ENCODE data around the gene CD44. TPM values are rescaled to one million over a fixed set of nuclear protein-coding genes. Genes with fewer than 3 reads are reported as not detected.

The CD44 gene
- total and polyA plus RNA-seq, 2 donors: 51.1 to 78.7 TPM

GRCh38 chr11:35141571-35141971 is 2.6 kb downstream of the CD44 start:
- H3K4me3 ChIP-seq (ENCODE audit: low read length in 2 of 2): peak overlapping the region; percentile 57 to 80
- H3K9me3 ChIP-seq (ENCODE audit: control insufficient read depth in 2 of 2, insufficient read depth in 1 of 2, low read length in 1 of 2): peaks cover 0 to 4% of the 10 kb centered on the region in 2 donors
- WGBS: 47% methylated on average over 9 of the region's 9 CpGs
- H3K27me3 ChIP-seq (ENCODE audit: control insufficient read depth in 2 of 2, insufficient read depth in 1 of 2, low read length in 1 of 2): peaks cover 0 to 8% of the 10 kb centered on the region in 2 donors
- H3K36me3 ChIP-seq (ENCODE audit: control insufficient read depth in 2 of 2, insufficient read depth in 2 of 2, low read length in 1 of 2): no peaks in the 10 kb centered on the region
- H3K4me1 ChIP-seq (ENCODE audit: control insufficient read depth in 2 of 2, insufficient read depth in 2 of 2, low read length in 2 of 2): peaks cover 37 to 70% of the 10 kb centered on the region in 2 donors
- DNase-seq (ENCODE audit: low read depth in 6 of 9, low spot score in 9 of 9): peak in 1 of 9 donors; percentile 46
- H3K27ac ChIP-seq (ENCODE audit: low read depth in 1 of 2, low read length in 1 of 2): peak overlapping the region; percentile 35 to 71

DNA sequence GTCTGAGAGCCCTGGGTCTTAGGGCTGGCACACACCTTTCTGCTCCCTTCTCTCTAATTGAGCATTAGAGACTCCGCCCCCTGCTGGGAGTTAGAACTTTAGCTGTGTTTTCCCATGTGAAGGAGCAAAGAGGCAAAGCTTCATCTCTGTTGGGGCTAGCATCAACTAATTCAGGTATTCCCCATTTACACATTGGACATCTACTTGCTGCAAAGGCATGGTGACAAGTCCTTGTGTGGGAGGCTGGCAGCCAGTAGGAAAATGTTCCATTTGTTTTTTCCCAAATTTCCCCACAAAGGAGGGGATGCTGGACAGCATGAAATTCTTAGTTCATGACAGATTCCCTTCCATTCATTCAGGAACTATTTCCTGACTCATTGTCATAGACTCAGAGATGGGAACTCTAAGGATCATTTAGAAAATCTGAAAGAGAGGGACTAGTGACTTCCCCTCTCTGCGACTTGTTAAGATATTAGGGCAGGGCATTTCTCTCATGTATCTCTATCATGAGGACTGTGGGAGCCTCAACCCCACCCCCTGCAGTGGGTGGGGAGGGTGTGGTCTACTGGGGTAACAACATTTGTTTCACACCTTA is 3.6 kb downstream of the CD44 start:
- peaks cover 0 to 8% of the 10 kb centered on the region in 2 donors for H3K27me3 ChIP-seq (ENCODE audit: control insufficient read depth in 2 of 2, insufficient read depth in 1 of 2, low read length in 1 of 2)
- peak in 1 of 9 donors; percentile 65 for DNase-seq (ENCODE audit: low read depth in 6 of 9, low spot score in 9 of 9)
- no peak overlapping the region for H3K4me3 ChIP-seq (ENCODE audit: low read length in 2 of 2)
- 89% methylated on average over 2 of the region's 2 CpGs for WGBS
- peaks cover 42 to 77% of the 10 kb centered on the region in 2 donors for H3K4me1 ChIP-seq (ENCODE audit: control insufficient read depth in 2 of 2, insufficient read depth in 2 of 2, low read length in 2 of 2)
- peaks cover 0 to 4% of the 10 kb centered on the region in 2 donors for H3K9me3 ChIP-seq (ENCODE audit: control insufficient read depth in 2 of 2, insufficient read depth in 1 of 2, low read length in 1 of 2)
- H3K36me3 ChIP-seq (ENCODE audit: control insufficient read depth in 2 of 2, insufficient read depth in 2 of 2, low read length in 1 of 2): no peaks in the 10 kb centered on the region
- peak overlapping the region in 1 of 2 donors; percentile 12 for H3K27ac ChIP-seq (ENCODE audit: low read depth in 1 of 2, low read length in 1 of 2)

DNA sequence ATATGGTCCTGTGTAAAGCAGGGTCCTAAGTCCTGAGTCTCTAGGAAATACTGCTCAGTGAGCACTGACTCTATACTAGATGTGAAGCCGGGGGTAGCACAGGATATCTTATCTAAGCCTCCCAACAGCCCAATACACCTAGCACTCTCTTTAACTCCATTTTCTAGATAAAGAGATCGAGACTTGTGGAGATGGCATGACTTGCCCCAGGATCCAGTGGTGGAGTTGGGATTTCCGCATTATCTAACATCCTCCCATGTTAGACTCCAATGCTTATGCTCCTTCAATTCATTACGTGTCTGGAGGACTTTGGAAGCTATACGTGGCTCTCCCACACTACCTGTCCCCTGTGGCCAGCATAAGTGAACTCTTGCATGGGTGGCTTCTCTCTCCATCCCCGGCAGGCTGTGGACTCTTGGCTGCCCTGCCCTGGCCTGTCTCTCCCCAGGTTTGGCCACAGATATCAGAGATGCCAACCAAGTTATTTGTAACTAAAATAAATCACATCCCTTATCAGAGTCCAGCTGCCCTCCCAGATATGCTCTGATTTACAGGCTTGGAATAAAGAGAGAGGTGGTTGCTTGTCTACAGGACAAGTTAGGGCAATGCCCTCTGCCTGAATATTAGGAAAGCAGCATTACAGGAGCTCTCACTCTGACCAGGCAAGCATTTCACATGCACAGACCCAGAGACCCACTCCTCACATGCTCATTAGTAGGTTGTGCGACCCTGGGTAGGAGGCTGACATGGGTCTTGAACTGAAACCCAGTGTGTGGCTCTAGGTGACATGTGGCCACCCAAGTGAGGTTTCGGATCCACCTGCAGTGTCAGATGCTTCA is 4.5 kb downstream of the CD44 start:
- peaks cover 0 to 8% of the 10 kb centered on the region in 2 donors for H3K27me3 ChIP-seq (ENCODE audit: control insufficient read depth in 2 of 2, insufficient read depth in 1 of 2, low read length in 1 of 2)
- peak overlapping the region; percentile 67 to 92 for H3K27ac ChIP-seq (ENCODE audit: low read depth in 1 of 2, low read length in 1 of 2)
- H3K9me3 ChIP-seq (ENCODE audit: control insufficient read depth in 2 of 2, insufficient read depth in 1 of 2, low read length in 1 of 2): peaks cover 0 to 7% of the 10 kb centered on the region in 2 donors
- peak overlapping the region; percentile 1 for H3K4me3 ChIP-seq (ENCODE audit: low read length in 2 of 2)
- H3K4me1 ChIP-seq (ENCODE audit: control insufficient read depth in 2 of 2, insufficient read depth in 2 of 2, low read length in 2 of 2): peaks cover 46 to 82% of the 10 kb centered on the region in 2 donors
- no peak for DNase-seq (ENCODE audit: low read depth in 6 of 9, low spot score in 9 of 9)
- H3K36me3 ChIP-seq (ENCODE audit: control insufficient read depth in 2 of 2, insufficient read depth in 2 of 2, low read length in 1 of 2): no peaks in the 10 kb centered on the region
- WGBS: 78% methylated on average over 8 of the region's 8 CpGs

DNA sequence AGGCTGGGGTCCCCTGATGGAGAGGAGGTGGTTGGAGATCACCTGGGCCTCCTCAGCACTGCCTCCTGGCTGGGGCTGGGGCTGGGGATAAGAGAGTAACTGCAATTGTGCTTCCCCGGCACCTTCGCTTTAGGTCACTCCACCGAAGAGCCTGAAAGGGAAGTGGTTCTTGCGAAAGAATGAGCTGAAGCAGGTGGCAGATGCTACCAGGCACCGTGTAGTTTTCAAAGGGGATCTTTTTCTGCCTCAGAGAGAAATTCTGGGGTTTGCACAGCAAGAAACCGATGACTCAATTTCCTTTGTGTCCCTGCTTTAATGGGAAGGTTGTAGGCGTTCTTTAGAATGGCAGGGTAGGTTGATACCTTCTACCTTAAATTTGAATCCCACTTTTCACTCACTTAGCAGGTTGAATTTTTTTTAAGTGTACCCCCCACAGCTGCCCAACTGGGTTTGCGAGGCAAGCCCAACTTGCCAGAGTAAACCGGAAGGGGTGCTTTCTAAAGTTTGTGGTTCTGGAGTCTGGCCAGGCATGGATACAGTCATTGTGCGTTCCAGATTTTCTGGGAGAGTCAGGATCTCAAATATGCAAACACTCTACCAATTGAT is 5.3 kb downstream of the CD44 start:
- Histone ChIP-seq H3K36me3 (ENCODE audit: control insufficient read depth in 2 of 2, insufficient read depth in 2 of 2, low read length in 1 of 2) (no peaks in the 10 kb centered on the region), H3K27me3 (ENCODE audit: control insufficient read depth in 2 of 2, insufficient read depth in 1 of 2, low read length in 1 of 2) (peaks cover 0 to 1% of the 10 kb centered on the region in 2 donors), H3K4me1 (ENCODE audit: control insufficient read depth in 2 of 2, insufficient read depth in 2 of 2, low read length in 2 of 2) (peaks cover 47 to 77% of the 10 kb centered on the region in 2 donors), H3K9me3 (ENCODE audit: control insufficient read depth in 2 of 2, insufficient read depth in 1 of 2, low read length in 1 of 2) (peaks cover 0 to 7% of the 10 kb centered on the region in 2 donors), H3K27ac (ENCODE audit: low read depth in 1 of 2, low read length in 1 of 2) (peak overlapping the region; percentile 67 to 92), H3K4me3 (ENCODE audit: low read length in 2 of 2) (peak overlapping the region; percentile 1 to 2)
- 4% methylated on average over 10 of the region's 10 CpGs for WGBS
- DNase-seq (ENCODE audit: low read depth in 6 of 9, low spot score in 9 of 9): peak in 8 of 9 donors; percentile 59 to 92 (median 74)

DNA sequence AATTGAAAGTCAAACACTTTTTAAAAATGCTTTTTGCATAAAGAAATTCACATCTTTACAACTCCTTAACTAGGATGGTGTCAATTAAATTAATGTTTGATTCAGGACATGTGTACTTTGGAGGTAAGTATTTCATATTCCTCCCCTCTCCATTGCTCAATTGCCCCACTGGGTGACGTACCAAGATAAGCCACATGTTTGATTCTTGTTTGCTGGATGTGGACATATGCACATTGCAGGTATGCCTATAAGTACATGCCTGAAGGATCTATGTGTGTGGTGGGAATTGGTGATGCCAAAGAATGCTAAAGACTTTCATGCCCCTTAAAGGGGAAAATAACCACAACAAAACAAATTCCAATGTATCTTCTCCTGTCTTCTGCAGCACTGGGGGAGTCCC is 5.8 kb downstream of the CD44 start:
- no peak overlapping the region for H3K4me3 ChIP-seq (ENCODE audit: low read length in 2 of 2)
- no peak for DNase-seq (ENCODE audit: low read depth in 6 of 9, low spot score in 9 of 9)
- WGBS: 86% methylated on average over 1 of the region's 1 CpG
- H3K27ac ChIP-seq (ENCODE audit: low read depth in 1 of 2, low read length in 1 of 2): peak overlapping the region in 1 of 2 donors; percentile 92
- H3K4me1 ChIP-seq (ENCODE audit: control insufficient read depth in 2 of 2, insufficient read depth in 2 of 2, low read length in 2 of 2): peaks cover 43 to 74% of the 10 kb centered on the region in 2 donors
- H3K36me3 ChIP-seq (ENCODE audit: control insufficient read depth in 2 of 2, insufficient read depth in 2 of 2, low read length in 1 of 2): no peaks in the 10 kb centered on the region
- H3K9me3 ChIP-seq (ENCODE audit: control insufficient read depth in 2 of 2, insufficient read depth in 1 of 2, low read length in 1 of 2): peaks cover 0 to 3% of the 10 kb centered on the region in 2 donors
- H3K27me3 ChIP-seq (ENCODE audit: control insufficient read depth in 2 of 2, insufficient read depth in 1 of 2, low read length in 1 of 2): no peaks in the 10 kb centered on the region

- Histone ChIP-seq H3K27me3 (ENCODE audit: control insufficient read depth in 2 of 2, insufficient read depth in 1 of 2, low read length in 1 of 2) (no peaks in the 10 kb centered on the region), H3K4me1 (ENCODE audit: control insufficient read depth in 2 of 2, insufficient read depth in 2 of 2, low read length in 2 of 2) (peaks cover 41 to 72% of the 10 kb centered on the region in 2 donors), H3K36me3 (ENCODE audit: control insufficient read depth in 2 of 2, insufficient read depth in 2 of 2, low read length in 1 of 2) (no peaks in the 10 kb centered on the region), H3K9me3 (ENCODE audit: control insufficient read depth in 2 of 2, insufficient read depth in 1 of 2, low read length in 1 of 2) (peaks cover 0 to 3% of the 10 kb centered on the region in 2 donors), H3K27ac (ENCODE audit: low read depth in 1 of 2, low read length in 1 of 2) (peak overlapping the region; percentile 34 to 39), H3K4me3 (ENCODE audit: low read length in 2 of 2) (no peak overlapping the region)
- WGBS: 97% methylated on average over 2 of the region's 2 CpGs
- no peak for DNase-seq (ENCODE audit: low read depth in 6 of 9, low spot score in 9 of 9)
Observed at GRCh38 chr11:35145271-35145670, 6.3 kb downstream of the CD44 start.

DNA sequence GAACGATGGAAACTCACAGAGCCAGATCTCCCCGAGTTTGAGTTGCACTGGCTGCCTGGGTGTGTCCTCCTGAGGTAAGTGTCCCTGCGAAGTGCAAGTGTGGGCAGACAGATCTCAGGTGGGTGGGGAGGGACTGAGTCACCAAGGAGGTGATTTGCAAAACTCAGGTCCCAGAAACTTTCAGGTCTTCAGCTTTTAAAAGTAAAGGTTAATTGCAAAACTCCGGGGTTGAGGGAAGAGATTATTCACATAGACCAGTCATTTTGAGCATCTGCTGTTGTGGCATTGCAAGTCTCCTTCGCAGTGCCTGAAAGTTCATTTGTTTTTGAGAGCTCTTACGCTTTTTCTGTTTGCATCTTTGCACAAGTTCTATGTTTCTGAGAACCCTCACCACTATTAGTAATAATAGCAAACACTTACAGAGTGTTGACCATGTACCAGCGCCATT is 7.1 kb downstream of the CD44 start:
- peaks cover 41 to 65% of the 10 kb centered on the region in 2 donors for H3K4me1 ChIP-seq (ENCODE audit: control insufficient read depth in 2 of 2, insufficient read depth in 2 of 2, low read length in 2 of 2)
- H3K27me3 ChIP-seq (ENCODE audit: control insufficient read depth in 2 of 2, insufficient read depth in 1 of 2, low read length in 1 of 2): no peaks in the 10 kb centered on the region
- peak overlapping the region in 1 of 2 donors; percentile 3 for H3K27ac ChIP-seq (ENCODE audit: low read depth in 1 of 2, low read length in 1 of 2)
- no peak overlapping the region for H3K4me3 ChIP-seq (ENCODE audit: low read length in 2 of 2)
- H3K36me3 ChIP-seq (ENCODE audit: control insufficient read depth in 2 of 2, insufficient read depth in 2 of 2, low read length in 1 of 2): no peaks in the 10 kb centered on the region
- no peak for DNase-seq (ENCODE audit: low read depth in 6 of 9, low spot score in 9 of 9)
- WGBS: 85% methylated on average over 7 of the region's 7 CpGs
- H3K9me3 ChIP-seq (ENCODE audit: control insufficient read depth in 2 of 2, insufficient read depth in 1 of 2, low read length in 1 of 2): peaks cover 0 to 3% of the 10 kb centered on the region in 2 donors

DNA sequence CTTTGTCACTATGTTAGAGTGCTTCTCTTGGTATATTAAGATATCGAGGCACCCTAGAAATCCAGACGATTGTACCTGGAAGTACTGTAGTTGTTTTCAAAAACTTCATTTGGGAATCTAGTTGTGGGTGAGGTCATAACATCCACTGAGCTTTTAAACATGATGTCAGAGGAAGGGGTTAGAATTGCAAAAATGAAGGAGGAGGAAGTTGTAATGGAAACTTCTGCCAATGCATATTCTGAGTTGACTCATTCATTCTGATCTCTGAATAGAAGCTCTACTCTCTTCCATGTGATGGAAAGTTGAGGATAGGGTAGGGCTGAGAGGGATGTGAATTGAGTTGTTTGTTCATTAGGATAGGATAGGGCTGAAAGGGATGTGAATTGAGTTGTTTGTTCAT is 7.7 kb downstream of the CD44 start:
- H3K4me3 ChIP-seq (ENCODE audit: low read length in 2 of 2): no peak overlapping the region
- H3K4me1 ChIP-seq (ENCODE audit: control insufficient read depth in 2 of 2, insufficient read depth in 2 of 2, low read length in 2 of 2): peaks cover 42 to 62% of the 10 kb centered on the region in 2 donors
- no peaks in the 10 kb centered on the region for H3K36me3 ChIP-seq (ENCODE audit: control insufficient read depth in 2 of 2, insufficient read depth in 2 of 2, low read length in 1 of 2)
- H3K9me3 ChIP-seq (ENCODE audit: control insufficient read depth in 2 of 2, insufficient read depth in 1 of 2, low read length in 1 of 2): peaks cover 0 to 3% of the 10 kb centered on the region in 2 donors
- 98% methylated on average over 2 of the region's 2 CpGs for WGBS
- H3K27ac ChIP-seq (ENCODE audit: low read depth in 1 of 2, low read length in 1 of 2): peak overlapping the region in 1 of 2 donors; percentile 16
- H3K27me3 ChIP-seq (ENCODE audit: control insufficient read depth in 2 of 2, insufficient read depth in 1 of 2, low read length in 1 of 2): no peaks in the 10 kb centered on the region
- no peak for DNase-seq (ENCODE audit: low read depth in 6 of 9, low spot score in 9 of 9)
